GM18909 (cell line): ENCODE data around the gene PDE9A.
"Not testable (repeated sequence)": the region's sequence is repeated elsewhere in the genome, so short reads cannot be mapped to it uniquely, and the experiment has no call there.

Experiments used
- ATAC-seq: cut with Tn5 transposase; IDR thresholded peaks from one replicate; pipeline ENCODE4 v1.9.1; 2021; ENCODE audit warnings: mild to moderate bottlenecking; ENCODE audit not compliant: unreplicated experiment, poor library complexity

Gene PDE9A

DNA sequence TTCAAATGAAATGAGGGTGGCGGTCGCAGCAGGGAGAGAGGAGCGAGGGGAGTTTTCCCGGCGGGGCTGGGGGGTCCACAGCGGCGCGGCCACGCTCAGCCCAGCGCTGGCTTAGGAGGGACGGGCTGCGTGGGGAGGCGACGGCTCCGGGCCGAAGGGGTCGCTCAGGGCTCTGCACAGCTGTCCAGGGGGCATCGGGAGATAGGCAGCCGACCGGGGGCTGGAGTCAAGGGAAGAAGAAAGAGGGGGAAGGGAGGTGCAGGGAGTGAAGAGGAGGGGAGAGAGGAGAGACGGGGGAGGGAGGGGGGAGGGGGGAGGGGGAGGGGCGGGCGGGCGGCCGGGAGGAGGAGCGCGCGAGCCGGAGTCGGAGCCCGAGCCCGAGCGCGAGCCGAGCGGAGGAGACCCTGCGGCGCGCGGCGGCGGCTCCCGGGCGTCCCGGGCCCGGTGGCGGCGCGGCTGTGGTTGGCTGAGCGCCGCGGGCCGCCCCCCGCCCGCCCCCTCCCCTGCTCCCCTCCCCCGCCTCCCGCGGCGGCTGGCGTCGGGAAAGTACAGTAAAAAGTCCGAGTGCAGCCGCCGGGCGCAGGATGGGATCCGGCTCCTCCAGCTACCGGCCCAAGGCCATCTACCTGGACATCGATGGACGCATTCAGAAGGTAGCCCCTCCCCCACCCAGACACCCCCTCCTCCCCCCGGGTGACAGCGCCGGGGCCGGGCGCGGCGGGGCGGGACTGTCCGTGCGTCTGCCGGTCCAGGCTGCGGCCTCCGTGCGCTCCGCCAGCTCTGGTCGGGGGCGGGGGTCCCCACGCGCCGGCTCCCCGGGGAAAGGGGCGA lies at the start of gene PDE9A:
Gene PDE9A, plus strand, starts transcription at position 391 of the 831 bp plus-strand sequence. Its CDS starts 194 bp downstream, at position 585.
- ATAC-seq: no peak

DNA sequence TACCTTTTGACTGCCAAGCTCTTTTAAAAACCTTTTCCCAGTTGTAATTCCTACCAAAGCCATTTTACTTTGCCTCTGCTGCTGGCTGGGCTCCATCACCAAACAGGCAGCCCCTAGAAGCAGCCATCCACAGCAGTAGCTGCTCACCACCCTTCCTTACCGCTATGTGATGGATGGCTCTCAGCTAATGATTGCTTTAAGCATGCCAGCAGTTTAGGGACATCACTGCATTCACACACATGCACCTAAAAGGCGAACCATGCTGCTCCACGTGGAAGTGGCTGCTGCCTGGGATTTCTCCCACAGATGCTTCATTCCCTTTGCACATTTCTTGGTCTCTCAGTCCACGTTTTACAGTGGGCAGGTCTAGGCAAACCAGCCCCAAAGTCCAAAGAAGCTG lies 46.3 kb upstream of the PDE9A start:
- no peak for ATAC-seq

DNA sequence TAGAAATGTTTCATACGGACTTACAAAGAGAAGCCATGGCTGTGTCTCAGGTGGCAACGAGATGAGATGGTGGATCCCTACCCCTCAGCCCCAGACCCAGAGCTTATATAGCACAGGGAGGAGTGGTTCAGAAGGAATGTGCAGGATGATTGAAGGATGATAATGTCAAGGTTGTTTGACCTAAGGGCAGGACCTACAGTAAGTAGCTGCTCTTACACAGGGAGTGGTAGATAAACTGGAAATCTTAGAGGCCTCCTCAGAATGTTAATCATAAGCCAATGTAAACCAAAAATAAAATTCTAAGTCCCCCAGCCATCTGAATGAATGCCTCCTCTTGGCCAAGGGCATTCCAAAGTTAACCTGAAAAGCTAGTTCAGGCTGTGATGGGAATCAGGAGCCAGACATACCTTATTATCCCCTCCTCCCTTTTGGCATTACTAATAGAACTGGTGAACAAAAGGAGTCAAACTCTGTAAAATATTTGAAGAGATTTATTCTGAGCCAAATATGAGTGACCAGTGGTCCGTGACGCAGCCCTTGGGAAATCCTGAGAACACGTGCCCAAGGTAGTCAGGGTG lies 45.8 kb upstream of the PDE9A start:
- ATAC-seq: no peak

DNA sequence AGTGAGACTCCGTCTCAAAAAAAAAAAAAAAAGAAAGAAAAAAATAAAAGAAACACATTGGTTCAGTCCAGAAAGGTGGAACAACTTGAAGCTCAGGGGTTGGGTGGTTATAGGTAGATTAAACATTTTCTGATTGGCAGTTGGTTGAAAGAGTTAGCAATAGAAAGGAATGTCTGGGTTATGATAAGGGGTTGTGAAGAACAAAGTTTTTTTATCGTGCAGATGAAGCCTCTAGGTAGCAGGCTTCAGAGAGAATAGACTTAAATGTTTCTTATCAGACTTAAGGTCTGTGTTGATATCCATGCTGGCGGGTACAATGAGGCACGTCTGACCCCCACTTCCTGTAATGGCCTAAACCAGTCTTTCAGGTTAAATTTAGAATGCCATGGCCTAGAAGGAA lies 45.0 kb upstream of the PDE9A start:
- ATAC-seq: no peak

DNA sequence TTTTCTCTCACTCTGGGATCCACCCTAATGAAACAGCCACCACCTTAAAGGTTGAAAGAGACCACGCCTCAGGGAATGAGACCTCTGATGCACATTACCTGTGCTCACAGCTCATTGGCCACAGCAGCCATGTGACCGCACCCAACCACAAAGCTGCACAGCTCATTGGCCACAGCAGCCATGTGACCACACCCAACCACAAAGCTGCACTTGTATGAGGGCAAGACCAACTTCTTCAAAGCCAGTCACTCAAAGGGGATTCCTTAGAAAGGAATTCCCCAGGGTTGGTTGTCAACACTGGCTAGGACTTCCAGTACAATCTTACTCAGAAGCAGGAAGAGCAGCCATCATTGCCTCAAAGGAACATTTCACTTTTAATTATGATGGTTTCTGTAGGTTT lies 43.6 kb upstream of the PDE9A start:
- ATAC-seq: no peak

DNA sequence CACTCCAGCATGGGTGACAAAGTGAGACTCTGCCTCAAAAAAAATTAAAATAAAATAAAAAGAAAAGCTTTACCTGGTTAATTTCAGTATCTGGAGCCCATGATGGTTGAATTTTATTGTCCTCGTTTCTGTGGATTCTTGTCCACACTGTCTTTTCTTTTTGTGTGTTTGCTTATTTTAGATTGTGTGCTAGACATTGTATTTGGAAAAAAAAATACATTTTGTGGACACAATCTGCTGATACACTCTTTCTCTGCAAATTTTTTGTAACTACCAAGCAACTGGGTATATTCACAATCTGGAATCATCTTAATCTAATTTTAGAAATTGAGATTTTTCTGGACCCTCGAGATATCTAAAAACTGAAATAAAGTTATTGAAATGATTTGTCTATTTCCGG lies 41.6 kb upstream of the PDE9A start:
- ATAC-seq: no peak

DNA sequence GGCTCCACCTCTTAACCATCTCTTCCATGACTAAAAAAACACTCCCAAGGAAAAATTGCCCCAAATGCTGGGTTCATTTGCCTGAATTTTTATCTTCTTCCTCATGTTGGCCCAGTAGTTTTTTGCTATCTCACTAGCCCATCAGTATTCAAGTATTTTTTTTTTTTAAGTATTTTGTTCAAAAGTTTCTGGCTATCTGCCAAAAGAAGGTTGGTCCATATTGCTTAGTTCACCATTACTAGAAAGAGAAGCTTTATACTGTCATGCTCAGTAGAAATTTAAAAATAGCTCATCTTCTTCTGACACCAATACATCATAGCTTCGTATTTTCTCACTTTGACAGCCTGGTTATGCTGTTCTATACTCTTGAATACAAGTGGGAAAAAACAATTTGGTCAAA lies 41.0 kb upstream of the PDE9A start:
- ATAC-seq: no peak

DNA sequence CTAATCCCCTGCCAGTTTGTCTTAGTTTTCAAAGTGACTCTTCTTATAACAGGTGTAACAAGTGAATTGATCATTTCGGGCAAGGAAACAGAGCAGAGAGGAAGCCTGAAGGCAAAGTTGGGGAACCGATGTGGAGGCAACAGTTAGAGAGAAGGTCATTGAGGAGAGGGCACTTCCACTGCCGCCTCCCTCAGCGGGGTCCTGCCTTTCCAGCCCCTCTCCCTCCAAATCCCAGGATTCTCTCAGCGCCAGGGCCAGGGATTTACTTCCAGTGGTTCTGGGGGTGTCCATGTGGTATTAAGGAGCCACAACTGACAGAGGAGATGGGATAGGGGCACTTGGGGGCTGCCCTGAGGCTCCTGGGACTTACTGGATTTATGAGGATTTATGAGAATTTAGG lies 39.7 kb upstream of the PDE9A start:
- ATAC-seq: no peak

DNA sequence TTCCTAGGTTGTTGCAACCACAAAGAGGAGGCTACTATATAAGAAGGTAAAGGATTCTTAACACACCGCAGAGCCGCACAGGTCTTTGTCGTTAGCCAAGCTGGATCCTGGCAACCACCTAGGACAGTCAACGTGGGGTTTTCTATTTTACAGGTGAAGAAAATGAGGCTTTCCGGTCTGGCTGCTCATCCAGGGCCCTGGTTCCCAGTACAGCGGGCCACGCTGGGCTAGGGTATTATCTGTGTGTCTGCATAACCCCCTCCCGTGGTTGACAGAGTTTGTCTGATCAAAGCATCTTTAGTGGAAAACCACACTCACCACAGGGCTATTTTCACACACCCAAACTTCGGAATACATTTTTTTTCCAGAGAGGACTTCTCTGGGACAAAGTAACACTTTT lies 39.0 kb upstream of the PDE9A start:
- ATAC-seq: no peak

DNA sequence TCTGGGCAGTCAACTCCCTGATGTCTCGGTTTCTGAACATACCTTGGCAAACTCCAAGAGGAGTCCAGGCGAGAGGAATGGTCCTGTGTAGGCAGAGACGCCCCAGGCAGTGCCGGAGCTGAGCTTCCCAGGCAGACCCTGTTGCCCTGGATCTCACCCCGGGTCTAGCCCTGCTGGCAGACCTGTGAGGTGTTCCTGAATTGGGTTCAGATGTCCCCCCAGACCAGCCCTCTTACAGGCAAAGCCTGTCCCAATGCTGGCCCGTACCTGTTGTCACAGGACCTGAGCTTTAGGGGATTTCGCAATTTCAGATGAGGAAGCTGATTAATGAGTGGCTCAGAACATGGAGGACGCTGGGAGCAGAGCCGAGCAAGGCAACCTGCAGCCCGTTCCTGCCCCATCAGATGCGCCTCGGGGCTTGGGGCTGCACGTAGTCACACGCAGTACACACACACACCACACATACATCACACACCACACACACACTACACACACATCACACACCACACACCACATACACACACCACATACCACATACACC lies 38.5 kb upstream of the PDE9A start:
- no peak for ATAC-seq

DNA sequence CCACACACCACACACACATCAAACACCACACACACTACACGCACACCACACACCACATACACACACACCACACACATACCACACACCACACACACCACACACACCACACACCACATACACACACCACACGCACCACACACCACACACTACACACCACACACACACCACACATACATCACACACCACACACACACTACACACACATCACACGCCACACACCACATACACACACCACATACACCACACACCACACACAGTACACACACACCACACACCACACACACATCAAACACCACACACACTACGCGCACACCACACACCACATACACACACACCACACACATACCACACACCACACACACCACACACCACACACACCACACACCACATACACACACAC lies 38.0 kb upstream of the PDE9A start:
- not testable (repeated sequence) for ATAC-seq

DNA sequence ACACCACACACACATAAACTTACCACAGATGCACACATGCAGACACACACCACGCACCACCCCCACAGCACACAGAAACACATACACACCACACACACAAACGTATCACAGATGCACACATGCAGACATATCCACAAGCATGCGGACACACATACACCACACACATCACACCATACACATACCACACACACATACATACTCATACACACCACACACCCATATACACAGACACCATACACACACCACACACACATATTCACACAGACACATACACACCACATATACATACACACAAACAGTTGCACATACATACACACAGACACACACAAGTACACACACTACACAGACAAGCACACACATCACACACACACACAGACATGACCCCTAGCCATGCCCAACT lies 37.5 kb upstream of the PDE9A start:
- ATAC-seq: no peak

DNA sequence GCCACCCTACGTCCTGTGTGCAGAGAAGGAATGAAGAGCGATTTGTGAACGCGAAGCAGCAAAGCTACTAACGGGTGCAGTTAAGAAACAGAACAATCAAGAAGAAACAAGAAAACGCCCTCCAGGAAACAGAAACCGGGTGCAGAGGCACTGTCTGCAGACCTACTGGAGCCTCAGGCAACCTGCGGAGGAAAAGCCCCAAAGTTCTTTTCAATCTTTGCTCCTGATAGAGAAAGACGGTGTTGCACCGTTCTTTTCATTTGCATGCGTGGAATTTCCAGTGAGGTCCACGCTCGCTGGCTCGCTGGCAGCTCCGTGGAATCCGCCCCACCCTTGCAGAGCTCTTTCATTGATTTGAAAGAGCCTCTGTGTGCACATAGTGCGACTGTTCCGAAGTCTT lies 37.0 kb upstream of the PDE9A start:
- ATAC-seq: no peak

DNA sequence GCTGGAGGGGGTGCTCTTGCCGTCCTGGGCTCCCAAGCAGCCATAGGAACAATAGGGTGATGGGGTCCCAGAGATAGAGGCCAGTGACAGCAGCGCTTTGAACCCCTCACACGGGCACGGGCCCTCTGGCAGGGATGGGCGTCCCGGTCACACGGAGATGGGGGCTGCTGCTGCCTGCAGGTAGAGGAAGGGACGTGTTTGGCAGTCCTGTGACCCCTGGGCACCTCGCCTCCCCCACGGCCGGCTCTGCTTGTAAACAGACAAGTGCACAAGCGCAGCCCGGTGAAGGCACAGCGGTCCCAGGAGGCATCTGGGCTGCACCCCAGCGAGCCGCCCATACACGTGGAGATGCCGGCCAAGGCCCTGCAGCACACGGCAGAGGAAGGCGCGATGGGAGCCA lies 36.5 kb upstream of the PDE9A start:
- no peak for ATAC-seq

DNA sequence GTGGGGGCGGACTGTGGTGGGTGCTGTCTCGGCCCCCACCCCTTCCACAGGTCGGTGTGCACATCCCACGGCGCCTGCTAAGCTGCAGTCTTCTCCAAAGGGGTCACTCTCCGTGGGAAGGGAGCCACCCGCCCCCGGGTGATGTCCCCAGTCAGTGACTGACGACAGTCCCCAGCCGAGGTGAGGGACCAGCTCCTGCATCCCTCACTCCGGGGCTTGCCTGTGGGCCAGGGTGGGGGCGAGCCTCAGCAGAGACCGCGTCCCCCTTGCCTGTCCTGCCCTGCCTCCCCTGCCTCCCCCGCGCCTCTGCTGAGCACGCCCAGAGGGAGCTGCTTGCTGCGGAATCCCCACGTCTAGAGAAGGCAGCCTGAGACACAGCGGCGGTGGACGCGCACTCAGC lies 35.9 kb upstream of the PDE9A start:
- ATAC-seq: no peak

DNA sequence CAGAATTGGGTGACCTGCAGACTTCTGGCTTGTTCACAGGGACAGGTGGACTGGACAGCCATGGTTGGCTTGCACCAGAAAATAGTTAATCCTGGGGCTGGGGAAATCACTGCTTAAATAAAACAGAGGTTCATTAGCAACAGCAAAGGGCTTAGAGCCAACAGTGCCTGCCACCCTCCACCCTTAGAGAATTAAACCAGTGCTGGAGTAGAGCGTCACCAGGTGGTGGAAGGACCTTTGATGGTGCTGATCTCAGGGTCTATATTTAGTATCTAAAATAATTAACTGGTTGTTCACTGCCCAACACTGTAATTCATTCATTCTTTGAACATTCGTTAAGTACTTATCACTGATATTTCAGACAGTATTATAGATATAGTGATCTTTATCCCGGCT lies 34.7 kb upstream of the PDE9A start:
- no peak for ATAC-seq

DNA sequence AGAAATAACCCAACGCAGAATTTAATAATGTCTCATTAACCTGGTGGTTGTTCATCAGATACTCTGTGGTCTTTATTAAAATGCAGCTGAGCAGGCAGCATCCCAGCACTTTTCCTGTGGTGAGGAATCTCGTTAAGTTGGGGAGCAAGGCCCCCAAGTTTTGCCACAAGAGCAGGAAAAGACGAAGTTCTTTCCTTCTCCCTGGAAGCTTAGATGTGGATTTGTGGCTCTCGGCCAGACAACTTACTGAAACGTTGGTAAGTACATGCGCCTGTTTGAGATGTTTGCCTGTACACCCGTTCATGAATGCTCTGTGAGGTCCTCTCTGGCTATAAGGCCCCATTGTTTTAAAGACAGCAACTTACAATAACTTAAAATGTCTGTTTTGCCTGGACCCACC lies 34.3 kb upstream of the PDE9A start:
- ATAC-seq: no peak

DNA sequence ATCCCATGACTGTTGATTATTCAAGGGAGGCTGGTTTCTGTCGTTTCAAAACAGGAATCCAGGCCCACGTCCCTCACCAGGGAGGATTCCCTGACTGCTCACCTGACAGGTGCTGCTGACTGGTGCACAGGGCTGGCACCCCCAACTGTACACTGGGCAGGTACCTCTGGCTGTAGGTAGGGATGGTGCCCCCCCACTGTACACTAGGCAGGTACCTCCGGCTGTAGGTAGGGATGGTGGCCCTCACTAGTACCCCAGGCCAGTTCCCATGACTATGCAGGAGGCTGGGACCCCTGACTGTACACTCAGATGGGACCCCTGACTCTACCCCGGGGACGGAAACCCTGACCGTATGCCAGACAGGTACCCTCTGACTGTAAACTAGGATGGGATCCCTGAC lies 33.6 kb upstream of the PDE9A start:
- no peak for ATAC-seq

DNA sequence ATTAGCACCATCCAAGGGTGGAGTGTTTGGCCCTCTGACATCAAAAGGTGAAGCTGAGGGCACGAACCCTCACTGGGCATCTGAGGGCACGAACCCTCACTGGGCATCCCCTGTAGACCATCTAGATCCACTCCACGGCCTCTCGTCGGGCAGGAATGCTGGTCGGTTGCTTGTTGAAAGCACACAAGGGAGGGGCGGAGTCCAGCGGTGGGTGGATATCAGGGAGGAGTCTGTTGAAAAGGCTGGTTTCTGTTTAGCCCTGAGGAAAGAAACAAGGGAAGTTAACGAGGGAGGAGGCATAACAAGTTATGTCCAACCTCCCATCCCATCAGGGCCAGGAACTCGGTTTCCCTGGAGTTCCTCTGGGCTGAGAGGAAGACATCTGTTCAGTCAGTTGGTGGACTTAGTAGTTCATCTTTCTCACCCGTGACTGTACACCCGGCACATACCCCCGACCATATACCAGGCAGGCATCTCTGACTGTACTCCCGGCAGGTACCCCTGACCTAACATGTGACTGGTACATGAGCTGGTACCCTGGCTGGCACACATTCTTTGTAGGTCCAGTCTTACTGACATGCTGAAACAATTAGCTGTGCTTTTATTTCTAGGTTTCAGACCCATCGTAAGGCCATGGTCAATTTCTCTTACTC lies 32.1 kb upstream of the PDE9A start:
- ATAC-seq: no peak

DNA sequence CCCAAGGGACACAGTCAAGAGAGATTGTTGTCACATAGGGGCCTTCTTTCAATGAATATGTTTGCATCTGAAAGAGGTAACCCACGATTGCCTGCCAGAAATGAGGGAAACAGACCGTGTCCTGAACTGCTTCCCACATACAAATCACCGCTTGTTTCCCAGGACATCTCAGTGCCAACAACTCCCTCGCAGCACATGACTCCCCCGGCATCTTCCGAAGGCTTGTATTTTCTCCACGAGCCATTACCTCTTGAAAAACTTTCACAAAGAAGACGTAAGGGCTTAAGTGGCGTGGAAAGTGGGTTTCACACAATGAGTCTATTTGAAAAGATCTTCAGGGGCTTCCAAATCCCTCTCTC lies 31.6 kb upstream of the PDE9A start:
- ATAC-seq: no peak

DNA sequence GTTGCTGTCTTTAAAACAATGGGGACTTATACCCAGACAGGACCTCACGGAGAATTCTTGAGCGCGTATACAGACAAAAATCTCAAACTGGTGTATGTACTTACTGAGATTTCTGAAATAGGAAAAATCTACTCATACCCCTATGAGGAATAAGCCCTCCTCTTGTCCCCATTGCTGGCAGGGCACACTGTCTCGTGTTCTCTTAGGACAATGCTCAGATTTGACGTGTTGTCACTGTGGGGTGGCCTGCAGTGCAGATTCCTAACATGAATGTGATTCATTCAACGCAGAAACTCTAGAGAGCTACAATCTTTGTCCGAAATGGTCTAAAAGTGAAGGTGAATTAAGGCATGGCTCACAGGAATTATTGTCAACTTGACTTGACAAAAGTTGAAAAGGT lies 31.1 kb upstream of the PDE9A start:
- ATAC-seq: no peak

DNA sequence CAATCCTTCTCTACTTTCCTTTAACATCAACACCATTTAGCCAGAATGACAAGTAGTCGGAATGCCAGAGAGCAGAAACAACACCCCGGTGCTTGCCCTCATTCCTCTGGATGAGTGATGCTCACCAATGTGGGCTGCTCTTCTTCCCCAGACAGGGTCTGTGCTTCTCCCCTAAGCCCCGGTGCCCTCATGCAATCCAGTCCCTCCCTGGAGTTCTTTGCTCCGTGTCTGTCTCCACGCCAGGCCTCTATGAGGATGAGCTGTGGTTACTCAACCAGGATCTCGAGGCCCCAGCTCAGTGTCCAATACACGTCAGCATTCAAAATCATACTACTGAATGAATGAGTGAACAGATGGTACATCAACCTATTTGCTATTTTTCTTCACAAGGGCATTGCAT lies 29.7 kb upstream of the PDE9A start:
- no peak for ATAC-seq
